ENCODE results near the gene REEP5.

Gene REEP5

GRCh38 chr5:112885001-112885400 is 37.0 kb downstream of the REEP5 start:
- DNase-seq (ENCODE audit: low spot score), result no peak
- TF ChIP-seq CTCF (IDR thresholded peaks at IDR 0.05), result no peak
- Histone ChIP-seq H3K27ac (no peak overlapping the region), H3K4me3 (no peak overlapping the region)

GRCh38 chr5:112883192-112883591 is 38.8 kb downstream of the REEP5 start:
- TF ChIP-seq CTCF (IDR thresholded peaks at IDR 0.05), result no peak
- H3K4me3 ChIP-seq, result no peak overlapping the region
- H3K27ac ChIP-seq, result no peak overlapping the region
- no peak for DNase-seq (ENCODE audit: low spot score)

GRCh38 chr5:112880219-112880964 is 41.6 kb downstream of the REEP5 start:
- no peak for DNase-seq (ENCODE audit: low spot score)
- no peak for TF ChIP-seq CTCF (IDR thresholded peaks at IDR 0.05)
- no peak overlapping the region for H3K27ac ChIP-seq
- H3K4me3 ChIP-seq, result no peak overlapping the region

GRCh38 chr5:112878760-112879159 is 43.3 kb downstream of the REEP5 start:
- Histone ChIP-seq H3K4me3 (no peak overlapping the region), H3K27ac (no peak overlapping the region)
- no peak for TF ChIP-seq CTCF (IDR thresholded peaks at IDR 0.05)
- DNase-seq (ENCODE audit: low spot score), result no peak

- no peak overlapping the region for H3K27ac ChIP-seq
- DNase-seq (ENCODE audit: low spot score), result no peak
- no peak for TF ChIP-seq CTCF (IDR thresholded peaks at IDR 0.05)
- H3K4me3 ChIP-seq, result no peak overlapping the region
Measured at GRCh38 chr5:112878101-112878500, 43.9 kb downstream of the REEP5 start.

GRCh38 chr5:112876362-112876761 is 45.7 kb downstream of the REEP5 start:
- DNase-seq (ENCODE audit: low spot score), result no peak
- Histone ChIP-seq H3K4me3 (no peak overlapping the region), H3K27ac (no peak overlapping the region)
- no peak for TF ChIP-seq CTCF (IDR thresholded peaks at IDR 0.05)

- Histone ChIP-seq H3K27ac (no peak overlapping the region), H3K4me3 (no peak overlapping the region)
- no peak for DNase-seq (ENCODE audit: low spot score)
- TF ChIP-seq CTCF (IDR thresholded peaks at IDR 0.05), result no peak
Measured at GRCh38 chr5:112870966-112871365, 51.1 kb downstream of the REEP5 start.
